H1 (cell line): ENCODE measurements around the gene CEND1. TPM values are rescaled to one million over a fixed set of nuclear protein-coding genes. Genes with fewer than 3 reads are reported as not detected.

Source experiments
- ASH2L ChIP-seq: fragments of 200-600, 300-600 bp; sonication (generic); IDR thresholded peaks from one replicate; pipeline ENCODE4 v1.7.1; 2017; ENCODE audit warnings: low read length
- BACH1 ChIP-seq: IDR thresholded peaks from 2 replicates; pipeline ENCODE4 v1.6.1; 2012; ENCODE audit warnings: low read length, improper control_type of control experiment
- CEBPB ChIP-seq: IDR thresholded peaks from 2 replicates; pipeline ENCODE4 v1.6.1; 2012; ENCODE audit warnings: low read depth, low read length
- CHD2 ChIP-seq: IDR thresholded peaks from 2 replicates; pipeline ENCODE4 v1.6.1; 2012; ENCODE audit warnings: low read length, improper control_type of control experiment
- CTBP2 ChIP-seq: IDR thresholded peaks from 2 replicates; pipeline ENCODE4 v1.7.0; 2011; ENCODE audit warnings: borderline replicate concordance, mild to moderate bottlenecking, moderate library complexity, mixed read lengths, low read length; ENCODE audit not compliant: insufficient read depth, insufficient read length
- HDAC2 ChIP-seq, 2 experiments: fragments of 300-600 bp in 1 of 2; sonication (generic) in 1 of 2; IDR thresholded peaks; 2 replicates each; pipeline ENCODE4 v1.6.1; 2011 to 2012; ENCODE audit warnings: low read depth in 2 of 2, low read length in 2 of 2, mild to moderate bottlenecking in 2 of 2, moderate library complexity in 2 of 2, borderline replicate concordance in 1 of 2, inconsistent platforms in 1 of 2
- KDM4A ChIP-seq: IDR thresholded peaks from one replicate; pipeline ENCODE4 v1.7.1; 2012; ENCODE audit warnings: low read depth, mild to moderate bottlenecking, moderate library complexity, low read length, inconsistent platforms; ENCODE audit not compliant: severe bottlenecking
- MAFK ChIP-seq: IDR thresholded peaks from 2 replicates; pipeline ENCODE4 v1.6.1; 2012; ENCODE audit warnings: low read depth, mild to moderate bottlenecking, improper control_type of control experiment, low read length
- PHF8 ChIP-seq: fragments of 200-600 bp; sonication (generic); conservative IDR thresholded peaks from 2 replicates; pipeline ENCODE4 v1.7.1; 2012; ENCODE audit warnings: low read depth, mild to moderate bottlenecking, inconsistent platforms, low read length, moderate library complexity
- POLR2A ChIP-seq, 2 experiments: IDR thresholded peaks; 1 replicate in 1 of 2; 2 replicates in 1 of 2; pipeline ENCODE4 v1.6.1; 2011; ENCODE audit warnings: low read depth in 2 of 2, low read length in 2 of 2, mild to moderate bottlenecking in 2 of 2; ENCODE audit errors: control extremely low read depth in 1 of 2
- RAD21 ChIP-seq, 2 experiments: IDR thresholded peaks in 1 of 2; conservative IDR thresholded peaks in 1 of 2; 2 replicates each; pipeline ENCODE4 v1.6.1; 2011; ENCODE audit warnings: low read depth in 2 of 2, low read length in 2 of 2, improper control_type of control experiment in 1 of 2, inconsistent platforms in 1 of 2, mild to moderate bottlenecking in 1 of 2, moderate library complexity in 1 of 2
- SIN3A ChIP-seq, 2 experiments: IDR thresholded peaks in 1 of 2; conservative IDR thresholded peaks in 1 of 2; 2 replicates each; pipeline ENCODE4 v1.6.1; 2011 to 2012; ENCODE audit warnings: low read length in 2 of 2, improper control_type of control experiment in 1 of 2, low read depth in 1 of 2, mild to moderate bottlenecking in 1 of 2
- SP4 ChIP-seq: IDR thresholded peaks from 2 replicates; pipeline ENCODE4 v1.6.1; 2012; ENCODE audit warnings: low read length, inconsistent platforms
- TAF1 ChIP-seq: IDR thresholded peaks from 2 replicates; pipeline ENCODE4 v1.6.1; 2011; ENCODE audit warnings: mild to moderate bottlenecking, low read depth, low read length
- TBP ChIP-seq: IDR thresholded peaks from 2 replicates; pipeline ENCODE4 v1.6.1; 2011; ENCODE audit warnings: low read depth, low read length, improper control_type of control experiment
- polyA plus RNA-seq, 7 experiments: library from polyadenylated mRNA; depleted of rRNA in 3 of 7; stranded (reverse) in 5 of 7; unstranded in 2 of 7; fragments of >200 nt in 5 of 7; fragments of 200-250 nt in 2 of 7; gene quantifications; 1 replicate in 5 of 7; 2 replicates in 1 of 7; 4 replicates in 1 of 7; pipeline versions ENCODE4 v1.2.1 to v1.2.3, GENCODE V29; 2011 to 2013; ENCODE audit warnings: missing spikeins in 2 of 7, mixed read lengths in 2 of 7
- total RNA-seq: library from RNA; stranded (reverse); fragmentation: NEBNext Ultra II Directional; extraction: Animal tissue kit (Norgen Biotek cat#: 25700); gene quantifications from 2 replicates; pipeline ENCODE4 v1.2.1, GENCODE V29; 2021

The CEND1 gene
- total and polyA plus RNA-seq, 2 of the 8 experiments (the other 6 are each of a cell fraction or from before 2014, with no cell fraction given): 0.82 to 5.0 TPM

DNA sequence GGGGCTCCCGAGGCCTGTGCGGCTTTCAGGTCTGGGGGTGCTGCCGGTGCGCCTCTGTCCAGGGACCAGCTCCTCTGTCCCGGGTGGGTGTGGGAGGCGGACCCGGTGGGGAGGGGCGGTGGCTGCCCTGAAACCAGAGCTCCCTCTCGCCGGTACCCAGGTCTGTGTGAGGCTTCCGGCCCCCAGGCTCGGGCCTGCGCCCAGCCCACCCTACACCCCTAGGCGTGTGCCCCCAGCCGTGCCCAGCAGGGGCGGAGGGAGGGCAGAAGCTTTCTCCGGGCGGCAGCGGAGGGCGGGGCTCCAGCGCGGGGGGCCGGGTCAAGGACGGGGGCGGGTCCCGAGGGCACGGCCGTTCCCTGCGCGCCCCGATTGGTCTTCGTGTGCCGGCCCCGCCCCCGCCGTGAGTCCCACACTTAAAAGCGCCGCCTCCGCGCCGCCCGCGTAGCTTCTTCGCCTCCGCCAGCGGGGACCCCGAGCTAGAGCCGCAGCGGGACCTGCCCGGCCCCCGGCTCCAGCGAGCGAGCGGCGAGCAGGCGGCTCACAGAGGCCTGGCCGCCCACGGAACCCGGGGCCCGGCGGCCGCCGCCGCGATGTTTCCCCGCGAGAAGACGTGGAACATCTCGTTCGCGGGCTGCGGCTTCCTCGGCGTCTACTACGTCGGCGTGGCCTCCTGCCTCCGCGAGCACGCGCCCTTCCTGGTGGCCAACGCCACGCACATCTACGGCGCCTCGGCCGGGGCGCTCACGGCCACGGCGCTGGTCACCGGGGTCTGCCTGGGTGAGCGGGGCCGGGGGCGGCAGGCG is 29.4 kb upstream of the CEND1 start (continued):
- TF ChIP-seq CTBP2 (no peak), PHF8 (peak; percentile 73), BACH1 (peak; percentile 32), KDM4A (peak; percentile 54), MAFK (no peak), RAD21 (IDR thresholded peaks at IDR 0.05 in 1 of 2, conservative IDR thresholded peaks at IDR 0.05 in 1 of 2; ENCODE audit: low read depth in 2 of 2, low read length in 2 of 2) (no peak), POLR2A (IDR thresholded peaks at IDR 0.05; ENCODE audit: control extremely low read depth in 1 of 2, low read depth in 2 of 2, low read length in 2 of 2) (peak in 1 of 2 experiments; percentile 82; a peak in 2 of 3 replicates), ASH2L (no peak), HDAC2 (IDR thresholded peaks at IDR 0.05; ENCODE audit: borderline replicate concordance in 1 of 2, low read depth in 2 of 2, low read length in 2 of 2) (0 out of 4 replicates have a peak, but pooled peaks of 1 of the 2 experiments have one; percentile 19), TAF1 (peak; percentile 85), TBP (peak; percentile 95), CEBPB (no peak), CHD2 (no peak), SP4 (peak; percentile 49; the same call in 1 of the 2 replicates), SIN3A (conservative IDR thresholded peaks at IDR 0.05 in 1 of 2, IDR thresholded peaks at IDR 0.05 in 1 of 2; ENCODE audit: low read depth in 1 of 2, low read length in 2 of 2) (no peak)
